Trophoblast cell (in vitro differentiated cells and primary cell): ENCODE measurements around the gene CTDP1.

ENCODE experiments used
- DNase-seq, 2 donors: peaks; one replicate each; pipeline ENCODE4 v3.0.0-alpha.2; 2016
- H2AFZ ChIP-seq: 2 replicates; pipeline ENCODE4 v1.6.1; 2013; ENCODE audit warnings: low read length, moderate library complexity, mild to moderate bottlenecking; ENCODE audit not compliant: insufficient read depth, poor library complexity
- H2AK5ac ChIP-seq: 2 replicates; pipeline ENCODE4 v1.6.1; 2013; ENCODE audit warnings: mild to moderate bottlenecking, low read length
- H2BK120ac ChIP-seq: 2 replicates; pipeline ENCODE4 v1.6.1; 2013; ENCODE audit warnings: low read length, mild to moderate bottlenecking, moderate library complexity; ENCODE audit not compliant: insufficient read depth, poor library complexity
- H2BK12ac ChIP-seq: 2 replicates; pipeline ENCODE4 v1.6.1; 2013; ENCODE audit warnings: mild to moderate bottlenecking, low read length, moderate library complexity
- H2BK5ac ChIP-seq: 2 replicates; pipeline ENCODE4 v1.6.1; 2013; ENCODE audit warnings: low read length, low read depth, moderate library complexity, mild to moderate bottlenecking; ENCODE audit not compliant: poor library complexity
- H3K14ac ChIP-seq: 2 replicates; pipeline ENCODE4 v1.6.1; 2013; ENCODE audit warnings: mild to moderate bottlenecking, low read length
- H3K18ac ChIP-seq: 2 replicates; pipeline ENCODE4 v1.6.1; 2013; ENCODE audit warnings: mild to moderate bottlenecking, low read length
- H3K23ac ChIP-seq: 2 replicates; pipeline ENCODE4 v1.6.1; 2013; ENCODE audit warnings: low read length
- H3K27ac ChIP-seq: 2 replicates; pipeline ENCODE4 v1.5.1; 2013; ENCODE audit warnings: low read depth, mild to moderate bottlenecking, inconsistent platforms, low read length, moderate library complexity
- H3K27me3 ChIP-seq: 2 replicates; pipeline ENCODE4 v1.6.1; 2013; ENCODE audit warnings: inconsistent platforms, mild to moderate bottlenecking, low read length, moderate library complexity; ENCODE audit not compliant: insufficient read depth
- H3K36me3 ChIP-seq, 2 experiments: 1 replicate in 1 of 2; 2 replicates in 1 of 2; pipeline ENCODE4 v1.6.1; 2013; ENCODE audit warnings: low read length in 2 of 2, mild to moderate bottlenecking in 2 of 2, moderate library complexity in 1 of 2; ENCODE audit not compliant: insufficient read depth in 2 of 2, control insufficient read depth in 1 of 2
- H3K4ac ChIP-seq: 2 replicates; pipeline ENCODE4 v1.6.1; 2013; ENCODE audit warnings: low read depth, mild to moderate bottlenecking, low read length, moderate library complexity
- H3K4me1 ChIP-seq, 2 experiments: 1 replicate in 1 of 2; 2 replicates in 1 of 2; pipeline ENCODE4 v1.6.1; 2013; ENCODE audit warnings: low read length in 2 of 2, mild to moderate bottlenecking in 2 of 2, moderate library complexity in 1 of 2; ENCODE audit not compliant: insufficient read depth in 2 of 2, control insufficient read depth in 1 of 2
- H3K4me2 ChIP-seq: 2 replicates; pipeline ENCODE4 v1.6.1; 2013; ENCODE audit warnings: inconsistent platforms, mild to moderate bottlenecking, low read length, moderate library complexity
- H3K4me3 ChIP-seq: 2 replicates; pipeline ENCODE4 v1.5.1; 2013; ENCODE audit warnings: mild to moderate bottlenecking, low read depth, low read length, inconsistent platforms
- H3K79me1 ChIP-seq: one replicate; pipeline ENCODE4 v1.6.1; 2013; ENCODE audit warnings: low read length
- H3K79me2 ChIP-seq: 2 replicates; pipeline ENCODE4 v1.6.1; 2013; ENCODE audit warnings: low read length, mild to moderate bottlenecking; ENCODE audit not compliant: control insufficient read depth, insufficient read depth, poor library complexity
- H3K9ac ChIP-seq: 2 replicates; pipeline ENCODE4 v1.6.1; 2013; ENCODE audit warnings: mild to moderate bottlenecking, low read length
- H3K9me3 ChIP-seq: 2 replicates; pipeline ENCODE4 v1.6.1; 2013; ENCODE audit warnings: low read depth, mild to moderate bottlenecking, control low read depth, inconsistent platforms, low read length; ENCODE audit not compliant: insufficient read depth
- H4K12ac ChIP-seq: 2 replicates; pipeline ENCODE4 v1.6.1; 2013; ENCODE audit warnings: low read depth, mild to moderate bottlenecking, low read length, moderate library complexity
- H4K8ac ChIP-seq: 2 replicates; pipeline ENCODE4 v1.6.1; 2013; ENCODE audit warnings: low read depth, mild to moderate bottlenecking, low read length, moderate library complexity
- H4K91ac ChIP-seq: one replicate; pipeline ENCODE4 v1.6.1; 2013; ENCODE audit warnings: low read depth, mild to moderate bottlenecking, low read length, moderate library complexity
- WGBS: extraction: QIAGEN DNeasy Blood & Tissue Kit; methylation state at CpG from one replicate; pipeline ENCODE4 v1.1.7; 2013; ENCODE audit warnings: missing lambda C conversion rate; ENCODE audit not compliant: insufficient read length, insufficient coverage; ENCODE audit errors: extremely low coverage; 5-methylcytosine and 5-hydroxymethylcytosine counted together

The CTDP1 gene

DNA sequence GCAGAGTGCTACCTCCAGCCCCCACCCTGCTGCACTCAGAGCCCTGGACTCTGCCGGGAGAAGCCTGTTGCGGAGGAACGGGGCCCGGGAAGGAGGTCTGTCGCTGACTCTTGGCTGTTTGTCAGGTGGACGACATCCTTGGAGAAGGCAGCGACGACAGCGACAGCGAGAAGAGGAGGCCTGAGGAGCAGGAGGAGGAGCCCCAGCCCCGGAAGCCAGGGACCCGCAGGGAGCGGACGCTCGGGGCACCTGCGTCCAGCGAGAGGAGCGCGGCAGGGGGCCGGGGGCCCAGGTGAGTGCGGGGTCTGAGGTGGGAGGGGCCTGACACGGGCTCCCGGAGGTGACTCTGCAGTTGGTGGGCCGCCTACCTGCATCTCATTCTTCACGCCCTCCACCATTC lies 56.6 kb downstream of the CTDP1 start:
- Histone ChIP-seq H2BK5ac (no peak overlapping the region), H3K4me1 (no peaks in the 10 kb centered on the region), H3K4me3 (no peak overlapping the region), H4K12ac (no peak overlapping the region), H3K27me3 (no peaks in the 10 kb centered on the region), H4K91ac (no peak overlapping the region), H3K79me2 (no peaks in the 10 kb centered on the region), H2BK12ac (no peak overlapping the region), H2BK120ac (no peak overlapping the region), H3K9me3 (peaks cover 28% of the 10 kb centered on the region), H2AK5ac (no peak overlapping the region), H3K4me2 (no peak overlapping the region), H3K18ac (no peak overlapping the region), H4K8ac (no peak overlapping the region), H3K9ac (no peak overlapping the region), H3K23ac (no peak overlapping the region), H3K4ac (no peak overlapping the region), H3K27ac (no peak overlapping the region), H3K36me3 (peaks cover 64% of the 10 kb centered on the region in 2 experiments), H3K14ac (no peak overlapping the region), H2AFZ (no peak overlapping the region), H3K79me1 (no peaks in the 10 kb centered on the region)
- whole genome bisulfite sequencing, result no CpG with 5 or more reads among the region's 25 CpGs
- DNase-seq, result no peak

DNA sequence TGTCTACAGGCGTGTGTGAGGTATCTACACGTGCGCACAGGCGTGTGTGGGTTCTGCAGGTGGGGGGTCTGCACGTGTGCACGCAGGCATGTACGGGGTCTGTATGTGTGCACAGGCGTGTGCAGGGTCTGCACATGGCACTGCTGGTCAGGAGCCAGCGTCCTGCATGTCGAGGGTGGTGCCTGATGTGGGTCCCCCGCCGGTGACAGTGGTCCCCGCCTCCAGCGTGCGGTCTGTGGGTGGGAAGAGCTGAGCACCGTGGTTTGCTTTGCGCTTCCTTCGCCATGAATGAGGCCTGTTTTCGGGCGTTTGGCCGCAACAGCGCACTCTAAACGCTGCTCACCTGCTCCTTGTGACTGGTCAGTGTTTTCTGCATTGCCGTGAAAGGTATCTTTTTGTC lies 57.2 kb downstream of the CTDP1 start:
- H3K36me3 ChIP-seq, result peaks cover 58 to 61% of the 10 kb centered on the region in 2 experiments
- H2AK5ac ChIP-seq, result no peak overlapping the region
- no peak overlapping the region for H3K9ac ChIP-seq
- H3K27me3 ChIP-seq, result no peaks in the 10 kb centered on the region
- H4K8ac ChIP-seq, result no peak overlapping the region
- H3K14ac ChIP-seq, result no peak overlapping the region
- H2BK120ac ChIP-seq, result no peak overlapping the region
- no peak overlapping the region for H3K4me2 ChIP-seq
- no peak overlapping the region for H3K23ac ChIP-seq
- DNase-seq, result no peak
- no peaks in the 10 kb centered on the region for H3K4me1 ChIP-seq
- no peak overlapping the region for H2BK5ac ChIP-seq
- H3K79me1 ChIP-seq, result no peaks in the 10 kb centered on the region
- H3K27ac ChIP-seq, result no peak overlapping the region
- H3K18ac ChIP-seq, result no peak overlapping the region
- no peak overlapping the region for H2AFZ ChIP-seq
- H3K4ac ChIP-seq, result no peak overlapping the region
- H4K91ac ChIP-seq, result no peak overlapping the region
- peaks cover 23% of the 10 kb centered on the region for H3K9me3 ChIP-seq
- WGBS, result no CpG with 5 or more reads among the region's 24 CpGs
- no peak overlapping the region for H2BK12ac ChIP-seq
- no peaks in the 10 kb centered on the region for H3K79me2 ChIP-seq
- no peak overlapping the region for H4K12ac ChIP-seq
- peak overlapping the region; percentile 39 for H3K4me3 ChIP-seq

DNA sequence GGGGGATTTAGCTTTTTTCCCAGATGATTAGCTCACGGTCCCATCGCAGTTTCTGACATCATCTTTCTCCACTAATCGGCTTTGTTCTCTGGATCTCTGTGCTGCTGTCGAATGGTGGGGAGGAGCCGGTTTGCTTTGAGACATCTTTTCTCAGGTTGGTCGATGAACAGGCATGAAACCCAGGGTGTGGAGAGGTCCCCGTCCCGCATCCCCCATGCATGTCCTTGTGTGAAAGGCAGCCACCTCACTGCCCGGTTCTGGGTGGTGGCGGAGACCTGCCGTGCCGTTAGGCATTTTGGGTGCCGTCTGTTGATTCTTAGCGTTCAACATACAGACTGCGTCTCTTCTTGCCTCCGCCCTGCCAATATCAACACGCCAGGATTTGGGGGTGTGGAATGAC lies 57.8 kb downstream of the CTDP1 start:
- Histone ChIP-seq H4K91ac (no peak overlapping the region), H3K9me3 (peaks cover 19% of the 10 kb centered on the region), H2AK5ac (no peak overlapping the region), H3K27ac (no peak overlapping the region), H2AFZ (no peak overlapping the region), H3K36me3 (peaks cover 54 to 61% of the 10 kb centered on the region in 2 experiments), H3K79me2 (no peaks in the 10 kb centered on the region), H3K18ac (no peak overlapping the region), H2BK5ac (no peak overlapping the region), H3K79me1 (no peaks in the 10 kb centered on the region), H4K8ac (no peak overlapping the region), H3K4me3 (no peak overlapping the region), H3K23ac (no peak overlapping the region), H2BK12ac (no peak overlapping the region), H3K27me3 (no peaks in the 10 kb centered on the region), H3K4ac (no peak overlapping the region), H3K14ac (no peak overlapping the region), H3K9ac (no peak overlapping the region), H3K4me1 (no peaks in the 10 kb centered on the region), H4K12ac (no peak overlapping the region), H2BK120ac (no peak overlapping the region), H3K4me2 (no peak overlapping the region)
- no CpG with 5 or more reads among the region's 17 CpGs for WGBS
- DNase-seq, result no peak

DNA sequence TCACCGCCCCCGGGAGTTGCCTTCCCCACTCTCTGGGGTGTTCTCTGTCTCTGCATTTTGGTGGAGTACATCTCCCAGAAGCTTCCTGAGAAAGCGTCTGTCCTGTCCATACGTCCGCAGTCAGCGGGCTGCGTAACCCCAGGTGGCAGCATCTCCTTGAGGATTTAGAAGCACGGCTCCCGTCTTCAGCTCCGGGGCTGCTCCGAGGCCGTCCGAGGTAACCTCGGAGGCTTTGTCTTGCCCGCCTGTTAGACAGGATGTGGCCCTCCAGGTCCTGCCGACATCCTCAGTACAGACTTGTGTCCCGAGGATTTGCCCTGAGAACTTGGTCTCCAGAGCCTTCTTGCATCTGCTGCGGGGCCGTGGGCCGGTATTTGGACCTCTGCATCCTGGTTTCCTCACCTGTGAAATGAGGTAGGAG lies 58.4 kb downstream of the CTDP1 start:
- no peak for DNase-seq
- Histone ChIP-seq H3K4me3 (no peak overlapping the region), H2BK12ac (no peak overlapping the region), H3K27me3 (no peaks in the 10 kb centered on the region), H3K9ac (no peak overlapping the region), H3K79me1 (no peaks in the 10 kb centered on the region), H4K91ac (no peak overlapping the region), H3K4ac (no peak overlapping the region), H2AFZ (no peak overlapping the region), H2AK5ac (no peak overlapping the region), H3K36me3 (peaks cover 51 to 62% of the 10 kb centered on the region in 2 experiments), H3K14ac (no peak overlapping the region), H3K79me2 (no peaks in the 10 kb centered on the region), H2BK120ac (no peak overlapping the region), H3K18ac (no peak overlapping the region), H3K9me3 (peaks cover 14% of the 10 kb centered on the region), H3K4me1 (no peaks in the 10 kb centered on the region), H4K12ac (no peak overlapping the region), H3K4me2 (no peak overlapping the region), H4K8ac (no peak overlapping the region), H3K27ac (no peak overlapping the region), H3K23ac (no peak overlapping the region), H2BK5ac (no peak overlapping the region)
- no CpG with 5 or more reads among the region's 20 CpGs for WGBS
